Renal pelvis (tissue), 12 donors: Measurements from ENCODE around the gene EIF3F. TPM values are rescaled to one million over a fixed set of nuclear protein-coding genes. Genes with fewer than 3 reads are reported as not detected.

Source experiments
- DNase-seq: peaks from one replicate; pipeline ENCODE4 v3.0.0-alpha.2; 2013
- long read RNA-seq, 16 experiments: transcript quantifications; one replicate each; lab custom pipeline, GENCODE V29; 2026
- polyA plus RNA-seq, 3 donors: library from polyadenylated mRNA; unstranded; fragments of 120-200 nt; gene quantifications; one replicate each; pipeline ENCODE4 v1.2.1, GENCODE V29; 2013; ENCODE audit not compliant: insufficient read length in 3 of 3

EIF3F gene
- 100 to 1,000 TPM; 295 to 370 (median 310) TPM for polyA plus RNA-seq
- long read RNA-seq, donor 1, transcript EIF3F-201 (8 exons, 1,254 nt) = major isoform, 158 of 172 reads
- long read RNA-seq, donor 1, partial matches to known transcripts = 11 of 172 reads
- long read RNA-seq, donor 1, other reads (novel, unspliced or antisense) = 0 of 172 reads
- long read RNA-seq, donor 2, transcript EIF3F-201 (8 exons, 1,254 nt) = major isoform, 214 of 246 reads
- long read RNA-seq, donor 2, partial matches to known transcripts = 26 of 246 reads
- long read RNA-seq, donor 2, other reads (novel, unspliced or antisense) = 0 of 246 reads
- long read RNA-seq, donor 3, transcript EIF3F-203 (3 exons, 609 nt) = minor isoform, 7 of 213 reads
- long read RNA-seq, donor 3, transcript EIF3F-201 (8 exons, 1,254 nt) = major isoform, 195 of 213 reads
- long read RNA-seq, donor 3, partial matches to known transcripts = 11 of 213 reads
- long read RNA-seq, donor 3, other reads (novel, unspliced or antisense) = 0 of 213 reads
- long read RNA-seq, donor 4, transcript EIF3F-203 (3 exons, 609 nt) = minor isoform, 8 of 256 reads
- long read RNA-seq, donor 4, transcript EIF3F-201 (8 exons, 1,254 nt) = major isoform, 219 of 256 reads
- long read RNA-seq, donor 4, partial matches to known transcripts = 28 of 256 reads
- long read RNA-seq, donor 4, other reads (novel, unspliced or antisense) = 0 of 256 reads
- long read RNA-seq, donor 5, transcript EIF3F-201 (8 exons, 1,254 nt) = major isoform, 84 of 99 reads
- long read RNA-seq, donor 5, partial matches to known transcripts = 12 of 99 reads
- long read RNA-seq, donor 5, other reads (novel, unspliced or antisense) = 0 of 99 reads
- long read RNA-seq, donor 6, transcript EIF3F-201 (8 exons, 1,254 nt) = major isoform, 124 of 141 reads
- long read RNA-seq, donor 6, partial matches to known transcripts = 13 of 141 reads
- long read RNA-seq, donor 6, other reads (novel, unspliced or antisense) = 0 of 141 reads
- long read RNA-seq, donor 7, transcript EIF3F-201 (8 exons, 1,254 nt) = major isoform, 187 of 253 reads
- long read RNA-seq, donor 7, partial matches to known transcripts = 62 of 253 reads
- long read RNA-seq, donor 7, other reads (novel, unspliced or antisense) = 0 of 253 reads
- long read RNA-seq, donor 8, transcript EIF3F-201 (8 exons, 1,254 nt) = major isoform, 103 of 110 reads
- long read RNA-seq, donor 8, partial matches to known transcripts = 6 of 110 reads
- long read RNA-seq, donor 8, other reads (novel, unspliced or antisense) = 0 of 110 reads
- long read RNA-seq, donor 9, transcript EIF3F-203 (3 exons, 609 nt) = minor isoform, 12 of 270 reads
- long read RNA-seq, donor 9, transcript EIF3F-201 (8 exons, 1,254 nt) = major isoform, 235 of 270 reads
- long read RNA-seq, donor 9, partial matches to known transcripts = 23 of 270 reads
- long read RNA-seq, donor 9, other reads (novel, unspliced or antisense) = 0 of 270 reads
- long read RNA-seq, donor 10, transcript EIF3F-201 (8 exons, 1,254 nt) = major isoform, 132 of 169 reads
- long read RNA-seq, donor 10, partial matches to known transcripts = 36 of 169 reads
- long read RNA-seq, donor 10, other reads (novel, unspliced or antisense) = 0 of 169 reads
- long read RNA-seq, donor 11, transcript EIF3F-201 (8 exons, 1,254 nt) = major isoform, 126 of 180 reads
- long read RNA-seq, donor 11, transcript EIF3F-203 (3 exons, 609 nt) = minor isoform, 7 of 180 reads
- long read RNA-seq, donor 11, partial matches to known transcripts = 47 of 180 reads
- long read RNA-seq, donor 11, other reads (novel, unspliced or antisense) = 0 of 180 reads
- long read RNA-seq, donor 12, transcript EIF3F-201 (8 exons, 1,254 nt) = major isoform, 187 of 233 reads
- long read RNA-seq, donor 12, transcript EIF3F-203 (3 exons, 609 nt) = minor isoform, 7 of 233 reads
- long read RNA-seq, donor 12, partial matches to known transcripts = 31 of 233 reads
- long read RNA-seq, donor 12, other reads (novel, unspliced or antisense) = 8 of 233 reads
- long read RNA-seq, donor 13, transcript EIF3F-201 (8 exons, 1,254 nt) = major isoform, 78 of 103 reads
- long read RNA-seq, donor 13, transcript EIF3F-203 (3 exons, 609 nt) = minor isoform, 6 of 103 reads
- long read RNA-seq, donor 13, partial matches to known transcripts = 19 of 103 reads
- long read RNA-seq, donor 13, other reads (novel, unspliced or antisense) = 0 of 103 reads
- long read RNA-seq, donor 14 = 0 reads
- long read RNA-seq, donor 15, transcript EIF3F-201 (8 exons, 1,254 nt) = major isoform, 194 of 221 reads
- long read RNA-seq, donor 15, partial matches to known transcripts = 24 of 221 reads
- long read RNA-seq, donor 15, other reads (novel, unspliced or antisense) = 0 of 221 reads
- long read RNA-seq, donor 16, transcript EIF3F-201 (8 exons, 1,254 nt) = major isoform, 206 of 249 reads
- long read RNA-seq, donor 16, transcript EIF3F-203 (3 exons, 609 nt) = minor isoform, 8 of 249 reads
- long read RNA-seq, donor 16, partial matches to known transcripts = 33 of 249 reads
- long read RNA-seq, donor 16, other reads (novel, unspliced or antisense) = 0 of 249 reads

GRCh38 chr11:7986768-7987559 is at the start of gene EIF3F:
Gene EIF3F, plus strand, starts transcription at chr11:7987337. Its CDS starts 16 bp downstream, at chr11:7987353.
- peak; percentile 99 for DNase-seq

GRCh38 chr11:7941146-7941545 is 46.0 kb upstream of the EIF3F start:
- no peak for DNase-seq

DNA sequence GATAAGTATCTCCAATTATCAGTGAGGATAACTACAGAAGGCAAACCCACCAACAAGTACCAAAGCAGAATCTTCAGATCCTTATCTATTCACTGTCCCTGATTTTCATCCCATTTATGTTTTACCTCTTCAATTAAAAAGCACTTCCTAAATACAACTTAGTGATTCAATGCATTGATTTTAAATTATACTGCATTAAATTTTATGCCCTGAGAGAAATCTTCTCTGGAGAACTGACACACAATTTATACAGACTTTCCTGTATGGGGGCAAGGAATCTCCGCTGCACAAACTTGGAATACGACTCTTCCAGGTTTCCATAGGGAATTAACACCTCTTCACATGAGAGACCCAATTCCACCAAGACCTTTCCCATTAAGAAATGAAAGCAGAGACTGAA is 45.5 kb upstream of the EIF3F start, which contains the start of gene OR10A3:
Gene OR10A3 (minus strand): TSS at position 101 of the 400 bp plus-strand sequence. CDS start 2,188 bp downstream, outside the sequence.
- no peak for DNase-seq

- DNase-seq = no peak
Measured at GRCh38 chr11:7944123-7944522, 43.0 kb upstream of the EIF3F start.

- DNase-seq = no peak
Measured at GRCh38 chr11:7949934-7950333, 37.2 kb upstream of the EIF3F start.

DNA sequence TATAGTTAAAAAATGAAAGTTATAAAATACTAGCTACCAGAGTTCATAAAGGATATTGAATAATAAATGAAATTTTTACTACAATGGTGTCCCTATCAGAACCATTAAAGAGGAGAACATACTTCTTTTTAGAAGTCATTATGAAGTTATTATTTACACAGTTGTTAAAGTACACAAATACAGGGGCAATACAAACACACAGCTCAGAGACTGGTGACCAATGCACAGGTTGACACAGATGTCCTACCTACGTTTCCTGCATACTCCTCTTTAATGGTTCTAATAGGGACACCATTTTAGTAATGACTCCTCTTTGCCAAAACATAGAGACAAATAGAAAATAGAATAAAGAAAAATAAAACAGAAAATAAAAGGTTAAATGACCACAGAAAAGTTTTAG is 31.9 kb upstream of the EIF3F start:
- DNase-seq = no peak

DNA sequence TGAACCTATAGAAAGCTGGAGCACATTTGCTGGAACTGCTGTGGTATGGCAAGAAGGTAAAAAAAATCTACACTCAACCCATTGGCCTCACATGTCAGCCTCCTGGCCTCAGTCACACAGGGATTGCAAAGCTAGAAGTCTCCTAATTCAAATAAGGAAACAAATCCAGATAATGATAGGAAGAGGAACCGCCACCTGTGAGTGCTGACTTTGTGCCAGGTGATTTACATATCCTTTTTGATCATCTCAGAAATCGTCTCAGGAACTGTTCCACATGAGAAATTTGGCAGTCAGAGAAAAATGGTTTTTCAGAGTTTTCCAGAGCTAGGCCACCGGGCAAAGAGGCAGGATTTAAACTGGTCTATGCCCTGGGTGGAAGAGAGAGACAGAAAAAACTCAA is 22.9 kb upstream of the EIF3F start:
- no peak for DNase-seq

DNA sequence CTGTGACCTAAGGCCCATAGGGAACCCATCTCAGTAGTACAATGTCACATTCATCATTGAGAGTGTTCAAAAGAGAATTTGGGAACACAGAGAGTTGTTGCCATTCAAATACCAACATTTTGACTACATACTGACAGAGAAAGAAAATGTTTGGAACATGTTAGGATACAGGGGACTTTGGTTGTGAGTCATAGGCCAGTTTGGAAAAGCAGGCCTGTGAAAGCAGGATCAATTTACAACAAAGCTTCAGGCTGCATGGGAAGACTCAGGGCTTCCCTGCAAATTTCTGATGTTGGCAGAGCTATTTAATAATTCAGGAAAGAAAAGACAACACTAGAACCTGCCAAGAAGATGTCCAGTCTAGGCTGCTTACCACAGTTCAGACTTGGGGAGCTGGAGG is 22.3 kb upstream of the EIF3F start:
- DNase-seq = no peak

DNA sequence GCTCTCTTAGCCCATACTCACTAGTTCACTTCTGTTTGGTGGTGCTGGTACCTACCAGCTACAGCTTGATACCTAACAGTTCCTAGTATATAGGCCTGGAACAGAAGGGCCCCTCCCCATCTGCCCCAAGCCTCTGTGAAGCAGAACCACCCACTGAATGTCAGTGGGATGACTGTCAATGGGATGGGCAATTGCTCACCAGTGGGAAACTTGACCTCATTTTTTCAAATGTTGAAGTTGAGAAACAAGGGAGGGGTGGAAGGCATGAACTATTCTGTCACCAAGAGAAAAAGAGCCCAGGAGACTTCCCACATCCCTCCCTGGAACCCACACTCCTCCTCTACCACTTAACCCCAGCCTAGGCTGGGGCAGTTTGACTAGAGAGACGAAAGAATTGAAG is 21.8 kb upstream of the EIF3F start, which contains the start of gene NLRP10:
Gene NLRP10 (minus strand): TSS at position 62 of the 400 bp plus-strand sequence. CDS start 1,952 bp downstream, outside the sequence.
- DNase-seq = no peak

DNA sequence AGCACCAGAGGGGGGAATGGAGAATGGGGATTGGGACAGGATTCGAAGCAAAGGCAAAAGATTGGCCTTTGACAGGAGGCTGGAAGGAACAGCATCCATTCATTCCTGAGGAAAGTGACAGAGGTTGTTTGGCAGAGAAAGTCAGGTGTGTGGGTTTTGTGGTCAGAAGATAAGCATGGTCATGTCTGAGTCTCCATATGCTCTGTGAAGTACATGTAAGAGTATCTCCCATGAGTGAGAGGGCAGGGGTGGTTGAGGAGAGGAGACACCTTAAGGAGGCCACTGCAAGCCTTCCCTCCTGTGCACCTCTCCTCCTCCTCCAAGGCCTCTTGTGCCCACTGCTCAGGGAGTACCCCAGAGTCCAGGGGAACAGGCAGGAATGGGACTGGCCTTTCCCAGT is 20.0 kb upstream of the EIF3F start:
- no peak for DNase-seq

- DNase-seq = no peak
Measured at GRCh38 chr11:7967826-7968225, 19.3 kb upstream of the EIF3F start.

GRCh38 chr11:7968686-7969085 is 18.5 kb upstream of the EIF3F start:
- no peak for DNase-seq

GRCh38 chr11:7969756-7970646 is 17.1 kb upstream of the EIF3F start:
- no peak for DNase-seq

DNA sequence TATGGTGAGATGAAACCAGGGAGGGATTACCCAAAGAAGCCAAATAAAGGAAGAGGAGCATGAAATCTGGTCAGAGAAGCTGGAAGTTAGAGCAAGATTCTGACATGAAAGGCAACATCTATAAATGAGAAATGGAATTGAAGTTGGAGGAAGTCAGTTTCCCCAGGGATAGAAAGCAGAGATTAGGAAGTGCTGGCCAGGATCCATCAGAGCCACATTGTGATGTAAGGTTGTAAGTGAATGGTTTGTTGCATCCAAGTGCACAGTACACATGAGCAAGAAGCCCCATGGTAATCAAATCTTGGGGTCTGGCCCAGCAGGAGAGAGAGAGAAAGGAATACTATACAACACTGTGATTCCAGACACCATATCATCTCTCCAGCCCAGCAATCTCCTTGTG is 15.3 kb upstream of the EIF3F start:
- DNase-seq = no peak

DNA sequence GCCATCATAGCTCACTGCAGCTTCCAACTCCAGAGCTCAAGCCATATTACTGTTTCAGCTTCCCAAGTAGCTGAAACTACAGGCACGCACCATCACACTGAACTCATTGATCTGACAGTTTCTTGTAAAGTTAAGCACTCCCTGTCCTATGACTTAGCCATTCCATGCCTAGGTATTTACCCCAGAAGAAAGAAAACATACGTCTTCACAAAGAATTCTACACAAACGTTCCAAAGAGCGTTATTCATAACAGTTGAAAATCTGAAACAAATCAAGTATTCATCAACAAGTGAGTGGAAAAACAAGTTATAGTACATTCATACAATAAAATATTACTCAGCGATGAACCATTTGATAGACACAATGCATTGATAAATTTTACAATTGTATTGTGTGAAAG is 14.1 kb upstream of the EIF3F start:
- DNase-seq = no peak

DNA sequence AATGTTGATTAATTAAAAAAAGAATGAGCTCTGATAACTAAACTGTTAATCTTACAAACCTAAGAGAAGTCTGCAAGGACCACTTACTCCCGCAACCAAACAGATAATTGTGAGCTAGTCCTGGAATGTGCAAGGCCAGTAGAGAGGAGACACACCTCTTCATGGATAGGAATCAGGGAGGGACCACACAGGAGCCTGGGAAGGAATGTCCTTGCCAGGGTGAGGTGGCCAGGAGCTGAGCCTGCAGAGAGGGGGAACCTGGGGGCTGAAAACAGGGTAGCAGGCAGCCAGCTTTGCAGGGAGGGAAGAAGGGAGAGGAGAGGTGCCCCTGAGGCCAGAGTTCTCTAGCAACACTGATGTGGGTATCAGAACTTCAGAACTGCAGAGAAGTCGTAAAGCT is 12.5 kb upstream of the EIF3F start:
- no peak for DNase-seq
